DND-41 (cell line): ENCODE results near the gene FAM120A.

ENCODE experiments used
- ATAC-seq: fragments of 200-7000 bp; cut with Tn5 transposase; 3 replicates; pipeline ENCODE4 v1.9.1; 2021; ENCODE audit warnings: low read depth; ENCODE audit not compliant: insufficient read depth
- DNase-seq: peaks from one replicate; pipeline ENCODE4 v3.0.0-alpha.2; 2020
- H2AFZ ChIP-seq: 2 replicates; pipeline ENCODE4 v1.6.0; 2012; ENCODE audit warnings: low read depth, low read length
- H3K27ac ChIP-seq: 2 replicates; pipeline ENCODE4 v1.5.1; 2012; ENCODE audit warnings: low read length, inconsistent platforms
- H3K27me3 ChIP-seq: fragments of 200-600 bp; sonication (generic); 2 replicates; pipeline ENCODE4 v1.6.0; 2012; ENCODE audit warnings: low read length, mild to moderate bottlenecking, inconsistent platforms; ENCODE audit not compliant: insufficient read depth, poor library complexity
- H3K36me3 ChIP-seq: 2 replicates; pipeline ENCODE4 v1.5.1; 2012; ENCODE audit warnings: low read length, inconsistent platforms; ENCODE audit not compliant: insufficient read depth
- H3K4me1 ChIP-seq: 2 replicates; pipeline ENCODE4 v1.5.1; 2012; ENCODE audit warnings: mild to moderate bottlenecking, low read length; ENCODE audit not compliant: insufficient read depth
- H3K4me2 ChIP-seq: 2 replicates; pipeline ENCODE4 v1.6.0; 2012; ENCODE audit warnings: mild to moderate bottlenecking, moderate library complexity, low read length, inconsistent platforms; ENCODE audit not compliant: insufficient read depth
- H3K4me3 ChIP-seq, 2 experiments: fragments of 200-600 bp in 1 of 2; shearing (Covaris generic) in 1 of 2; 2 replicates each; pipeline ENCODE4 v1.5.1; 2012 to 2016; ENCODE audit warnings: inconsistent platforms in 2 of 2, low read length in 2 of 2, mild to moderate bottlenecking in 2 of 2, low read depth in 1 of 2, moderate library complexity in 1 of 2
- H3K79me2 ChIP-seq: 2 replicates; pipeline ENCODE4 v1.6.0; 2012; ENCODE audit warnings: low read length, inconsistent platforms; ENCODE audit not compliant: insufficient read depth
- H3K9ac ChIP-seq: 2 replicates; pipeline ENCODE4 v1.6.0; 2012; ENCODE audit warnings: low read depth, mild to moderate bottlenecking, inconsistent platforms, low read length, moderate library complexity
- H3K9me3 ChIP-seq: 2 replicates; pipeline ENCODE4 v1.5.1; 2012; ENCODE audit warnings: low read length, moderate library complexity, mild to moderate bottlenecking, inconsistent platforms; ENCODE audit not compliant: insufficient read depth, severe bottlenecking
- H4K20me1 ChIP-seq: 2 replicates; pipeline ENCODE4 v1.6.0; 2012; ENCODE audit warnings: low read length; ENCODE audit not compliant: insufficient read depth
- CTCF ChIP-seq: IDR thresholded peaks from 2 replicates; pipeline ENCODE4 v1.5.1; 2012; ENCODE audit warnings: borderline replicate concordance, low read length, moderate library complexity, mild to moderate bottlenecking; ENCODE audit not compliant: poor library complexity, severe bottlenecking; ENCODE audit errors: extremely low read depth
- EZH2 ChIP-seq: IDR thresholded peaks from 3 replicates; pipeline ENCODE4 v1.6.1; 2012; ENCODE audit warnings: borderline replicate concordance, low read depth, mild to moderate bottlenecking, moderate library complexity, low read length, inconsistent platforms; ENCODE audit not compliant: severe bottlenecking

Gene FAM120A

DNA sequence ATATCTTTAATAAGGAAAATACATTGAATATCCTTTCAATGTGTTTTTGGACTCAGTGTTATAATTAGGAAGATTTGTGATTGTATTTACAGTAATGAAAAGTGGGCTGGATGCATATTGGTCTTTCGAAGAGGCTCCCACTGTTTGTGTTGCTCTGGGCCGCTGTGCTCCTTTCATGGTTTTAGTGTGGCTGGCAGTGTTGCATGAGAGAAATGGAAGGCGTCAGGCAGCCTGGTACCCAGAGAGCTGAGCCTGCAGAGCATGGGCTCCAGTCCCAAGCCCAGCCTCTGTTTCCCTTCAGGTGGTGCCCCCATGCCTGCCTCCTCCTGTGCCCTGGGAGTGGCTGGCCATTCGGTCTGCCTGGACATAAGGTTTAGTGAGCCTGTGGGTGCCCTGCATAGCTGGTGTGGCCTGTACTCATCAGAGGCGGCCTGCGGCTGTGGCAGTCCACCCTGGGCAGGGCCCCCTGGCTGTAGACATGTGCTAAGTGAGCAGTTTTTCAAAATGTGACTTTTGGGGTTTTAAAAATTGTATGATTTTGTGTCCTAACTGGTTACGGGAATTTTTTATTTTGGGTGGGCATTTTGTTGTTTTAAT, 29.3 kb downstream of the FAM120A start:
- DNase-seq (no peak), ATAC-seq (no peak)
- Histone ChIP-seq H3K4me2 (no peak overlapping the region), H3K9ac (no peak overlapping the region), H3K27ac (no peak overlapping the region), H3K4me1 (no peaks in the 10 kb centered on the region), H3K4me3 (no peak overlapping the region), H3K27me3 (no peaks in the 10 kb centered on the region), H3K79me2 (peaks cover 88% of the 10 kb centered on the region), H2AFZ (no peak overlapping the region), H4K20me1 (peaks cover 12% of the 10 kb centered on the region; the same call in 1 of the 2 replicates), H3K9me3 (no peaks in the 10 kb centered on the region), H3K36me3 (peaks cover 72% of the 10 kb centered on the region)
- TF ChIP-seq EZH2 = no peak

DNA sequence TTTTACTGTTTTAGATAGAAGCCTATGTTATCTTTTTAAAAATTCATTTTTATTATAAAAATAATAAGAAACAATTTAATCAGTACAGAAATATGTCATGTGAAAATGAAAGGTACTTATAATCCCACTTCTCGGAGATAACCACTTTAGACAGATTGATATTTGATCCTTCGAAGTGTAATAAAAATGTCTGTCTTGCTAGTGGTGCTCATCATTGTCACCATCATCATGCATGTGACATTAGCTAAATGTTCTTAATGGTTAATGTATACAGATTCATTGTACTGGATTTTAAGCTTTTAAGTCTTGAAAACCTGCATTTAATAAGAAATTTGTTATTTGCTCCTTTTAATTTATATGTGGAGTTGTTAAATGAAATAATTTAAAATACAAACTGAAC, 32.0 kb downstream of the FAM120A start:
- Histone ChIP-seq H3K4me2 (no peak overlapping the region), H3K9ac (no peak overlapping the region), H3K27me3 (no peaks in the 10 kb centered on the region), H3K79me2 (peaks cover 88% of the 10 kb centered on the region), H2AFZ (no peak overlapping the region), H4K20me1 (peaks cover 14% of the 10 kb centered on the region; the same call in 1 of the 2 replicates), H3K9me3 (no peaks in the 10 kb centered on the region), H3K4me3 (no peak overlapping the region), H3K27ac (no peak overlapping the region), H3K4me1 (no peaks in the 10 kb centered on the region), H3K36me3 (peaks cover 68% of the 10 kb centered on the region)
- ATAC-seq (no peak), DNase-seq (no peak)
- TF ChIP-seq EZH2 (no peak), CTCF (no peak)

- no peak overlapping the region for H3K4me3 ChIP-seq
- no peak overlapping the region for H3K4me2 ChIP-seq
- H3K9ac ChIP-seq = no peak overlapping the region
- H3K36me3 ChIP-seq = peaks cover 75% of the 10 kb centered on the region
- TF ChIP-seq CTCF (no peak), EZH2 (no peak)
- no peak overlapping the region for H3K27ac ChIP-seq
- H3K9me3 ChIP-seq = no peaks in the 10 kb centered on the region
- no peak for ATAC-seq
- peaks cover 31% of the 10 kb centered on the region for H4K20me1 ChIP-seq
- DNase-seq = no peak
- no peaks in the 10 kb centered on the region for H3K27me3 ChIP-seq
- no peak overlapping the region for H2AFZ ChIP-seq
- H3K4me1 ChIP-seq = no peaks in the 10 kb centered on the region
- H3K79me2 ChIP-seq = peaks cover 90% of the 10 kb centered on the region
Observed at GRCh38 chr9:93486268-93486667, 34.8 kb downstream of the FAM120A start.

GRCh38 chr9:93488244-93488643, 36.8 kb downstream of the FAM120A start:
- no peak overlapping the region for H3K9ac ChIP-seq
- H4K20me1 ChIP-seq = peaks cover 26% of the 10 kb centered on the region
- H2AFZ ChIP-seq = no peak overlapping the region
- H3K4me1 ChIP-seq = no peaks in the 10 kb centered on the region
- DNase-seq (no peak), ATAC-seq (no peak)
- peaks cover 88% of the 10 kb centered on the region for H3K79me2 ChIP-seq
- H3K27me3 ChIP-seq = no peaks in the 10 kb centered on the region
- peaks cover 77% of the 10 kb centered on the region for H3K36me3 ChIP-seq
- no peak for TF ChIP-seq EZH2
- TF ChIP-seq CTCF = no peak
- H3K4me3 ChIP-seq = no peak overlapping the region
- H3K4me2 ChIP-seq = no peak overlapping the region
- H3K9me3 ChIP-seq = no peaks in the 10 kb centered on the region
- H3K27ac ChIP-seq = no peak overlapping the region
